Cardiac fibroblast (primary cell): Measurements from ENCODE around the gene OXNAD1.
A peak's percentile ranks its signal among the peaks of the same experiment; 100 is the strongest.

Experiments
- DNase-seq, 2 donors: peaks; one replicate each; pipeline versions ENCODE4 v3.0.0 to v3.0.0-alpha.2; 2010; ENCODE audit warnings: low read depth in 2 of 2
- H3K4me3 ChIP-seq, 2 donors: replicated peaks in 1 of 2; 1 replicate in 1 of 2; 2 replicates in 1 of 2; pipeline ENCODE4 v1.5.1; 2011; ENCODE audit warnings: low read depth in 2 of 2, low read length in 2 of 2, mild to moderate bottlenecking in 2 of 2, moderate library complexity in 1 of 2
- CTCF ChIP-seq: IDR thresholded peaks from one replicate; pipeline ENCODE4 v1.5.1; 2011; ENCODE audit warnings: low read depth, mild to moderate bottlenecking, low read length, inconsistent platforms

Gene OXNAD1

GRCh38 chr3:16335772-16336645 lies 71.0 kb downstream of the OXNAD1 start:
- no peak for TF ChIP-seq CTCF
- H3K4me3 ChIP-seq: no peak overlapping the region
- DNase-seq: no peak

- H3K4me3 ChIP-seq: no peak overlapping the region
- DNase-seq: no peak
- TF ChIP-seq CTCF: no peak
These were observed 71.8 kb downstream of the OXNAD1 start for GRCh38 chr3:16336825-16337224.

GRCh38 chr3:16337856-16338540 lies 73.0 kb downstream of the OXNAD1 start:
- TF ChIP-seq CTCF: no peak
- DNase-seq: peak in 1 of 2 donors; percentile 13
- no peak overlapping the region for H3K4me3 ChIP-seq

GRCh38 chr3:16338999-16339398 lies 74.0 kb downstream of the OXNAD1 start:
- TF ChIP-seq CTCF: no peak
- peak; percentile 96 to 98 for DNase-seq

GRCh38 chr3:16343101-16343500 lies 78.1 kb downstream of the OXNAD1 start:
- no peak for DNase-seq
- TF ChIP-seq CTCF: no peak
- H3K4me3 ChIP-seq: no peak overlapping the region

More at GRCh38 chr3:16338999-16339398, 74.0 kb downstream of the OXNAD1 start:
- H3K4me3 ChIP-seq: no peak overlapping the region

- no peak for DNase-seq
These were observed 81.5 kb downstream of the OXNAD1 start for GRCh38 chr3:16346413-16347081.

More at GRCh38 chr3:16346413-16347081, 81.5 kb downstream of the OXNAD1 start:
- no peak overlapping the region for H3K4me3 ChIP-seq
- no peak for TF ChIP-seq CTCF
